ENCODE data around the gene AGBL5. TPM values are rescaled to one million over a fixed set of nuclear protein-coding genes. Genes with fewer than 3 reads are reported as not detected.

The AGBL5 gene
- total and polyA plus RNA-seq, 2 of the 13 experiments (the other 11 are each of a cell fraction or from before 2014, with no cell fraction given) = 55.9 to 73.3 TPM

GRCh38 chr2:27049422-27050280 is 1.8 kb upstream of the AGBL5 start (continued):
- TF ChIP-seq MED1 (CRISPR knock-in tag; IDR thresholded peaks at IDR 0.05) (0 out of 2 replicates have a peak, but pooled peaks have one; percentile 8), ZNF234 (CRISPR knock-in tag; conservative IDR thresholded peaks at IDR 0.05) (0 out of 2 replicates have a peak, but pooled peaks have one; percentile 22), PITX1 (CRISPR knock-in tag; IDR thresholded peaks at IDR 0.05) (peak; percentile 59; the same call in 1 of the 2 replicates), ZFP90 (CRISPR knock-in tag; IDR thresholded peaks at IDR 0.05; ENCODE audit: borderline replicate concordance) (no peak; the same call in 1 of the 2 replicates), TEAD3 (CRISPR knock-in tag; optimal IDR thresholded peaks at IDR 0.05; ENCODE audit: borderline replicate concordance) (peak; percentile 42), HDAC6 (IDR thresholded peaks at IDR 0.05; ENCODE audit: low read depth, low read length) (no peak), LCORL (IDR thresholded peaks at IDR 0.05) (no peak), LCORL (CRISPR knock-in tag; IDR thresholded peaks at IDR 0.05) (no peak), ZNF577 (CRISPR knock-in tag; IDR thresholded peaks at IDR 0.05; ENCODE audit: borderline replicate concordance, low read depth) (peak; percentile 24; the same call in 1 of the 2 replicates), ATRX (CRISPR knock-in tag; IDR thresholded peaks at IDR 0.05; ENCODE audit: borderline replicate concordance) (no peak), GLMP (CRISPR knock-in tag; IDR thresholded peaks at IDR 0.05; ENCODE audit: borderline replicate concordance) (no peak), ZNF431 (CRISPR knock-in tag; IDR thresholded peaks at IDR 0.05; ENCODE audit: borderline replicate concordance, low read depth) (0 out of 2 replicates have a peak, but pooled peaks have one; percentile 1), ZNF383 (CRISPR knock-in tag; IDR thresholded peaks at IDR 0.05; ENCODE audit: borderline replicate concordance) (no peak), TBL1XR1 (IDR thresholded peaks at IDR 0.05; ENCODE audit: borderline replicate concordance, low read length, partially characterized antibody) (no peak), GABPA (IDR thresholded peaks at IDR 0.05; ENCODE audit: low read depth, low read length) (no peak), GABPA (CRISPR knock-in tag; IDR thresholded peaks at IDR 0.05; ENCODE audit: low read depth) (no peak), DRAP1 (CRISPR knock-in tag; IDR thresholded peaks at IDR 0.05) (no peak), CSRNP2 (CRISPR knock-in tag; conservative IDR thresholded peaks at IDR 0.05; ENCODE audit: low read depth) (0 out of 2 replicates have a peak, but pooled peaks have one; percentile 9), ZNF704 (CRISPR knock-in tag; IDR thresholded peaks at IDR 0.05; ENCODE audit: borderline replicate concordance) (no peak; the same call in 1 of the 2 replicates), ZMYM2 (CRISPR knock-in tag; IDR thresholded peaks at IDR 0.05) (no peak), ZNF263 (CRISPR knock-in tag; IDR thresholded peaks at IDR 0.05) (no peak), ZNF20 (CRISPR knock-in tag; IDR thresholded peaks at IDR 0.05) (no peak), U2AF2 (IDR thresholded peaks at IDR 0.05; ENCODE audit: low read depth, low read length) (no peak), MAX (IDR thresholded peaks at IDR 0.05) (peak; percentile 31; the same call in 1 of the 2 replicates)

Measured in HepG2 (cell line).